ENCODE results near the gene ZNF473. TPM values are rescaled to one million over a fixed set of nuclear protein-coding genes. Genes with fewer than 3 reads are reported as not detected.

The ZNF473 gene
- total RNA-seq, 1 experiment from 2014 or later: 19.0 TPM

- Histone ChIP-seq H3K27me3 (ENCODE audit: insufficient read depth, low read length) (no peaks in the 10 kb centered on the region), H3K14ac (ENCODE audit: insufficient read depth, low read length) (no peak overlapping the region), H3K23ac (ENCODE audit: insufficient read length, low read depth, low read length) (no peak overlapping the region), H3K27ac (ENCODE audit: insufficient read length, low read depth, low read length) (no peak overlapping the region), H4K8ac (replicated peaks; ENCODE audit: insufficient read length, low read depth, low read length) (no peak overlapping the region), H3K4me1 (ENCODE audit: insufficient read depth, low read length) (no peaks in the 10 kb centered on the region), H3K9ac (ENCODE audit: extremely low read depth, insufficient read length, low read length) (no peak overlapping the region), H3K23me2 (ENCODE audit: insufficient read length, low read depth, low read length, poor library complexity, severe bottlenecking) (no peaks in the 10 kb centered on the region), H4K91ac (ENCODE audit: insufficient read length, low read depth, low read length) (no peak overlapping the region), H3K79me2 (ENCODE audit: insufficient read depth, low read length) (no peaks in the 10 kb centered on the region), H3K18ac (ENCODE audit: insufficient read length, low read depth, low read length) (no peak overlapping the region), H3K4me2 (ENCODE audit: insufficient read depth, insufficient read length, low read length) (no peak overlapping the region), H3K9me3 (ENCODE audit: control insufficient read depth, low read depth, low read length) (peaks cover 1% of the 10 kb centered on the region), H2BK5ac (ENCODE audit: insufficient read length, low read length) (no peak overlapping the region), H2BK15ac (ENCODE audit: low read depth, low read length) (no peak overlapping the region), H4K20me1 (ENCODE audit: control insufficient read depth, insufficient read depth, insufficient read length) (no peaks in the 10 kb centered on the region), H3K79me1 (ENCODE audit: insufficient read depth, low read depth, low read length, poor library complexity, severe bottlenecking) (peaks cover 3% of the 10 kb centered on the region), H4K5ac (ENCODE audit: insufficient read length, low read depth, low read length) (no peak overlapping the region), H3T11ph (ENCODE audit: low read length) (no peak overlapping the region), H3K4ac (ENCODE audit: low read depth, low read length) (no peak overlapping the region), H2BK20ac (ENCODE audit: low read depth, low read length, poor library complexity, severe bottlenecking) (no peak overlapping the region), H2AFZ (ENCODE audit: low read length) (no peak overlapping the region), H3K56ac (ENCODE audit: insufficient read length, low read depth, low read length) (no peak overlapping the region), H2BK12ac (ENCODE audit: insufficient read length, low read depth, low read length) (no peak overlapping the region), H2AK5ac (ENCODE audit: insufficient read length, low read length) (no peak overlapping the region), H2BK120ac (ENCODE audit: low read depth, low read length, poor library complexity, severe bottlenecking) (no peak overlapping the region)
- Mint-ChIP-seq H3K27me3 (ENCODE audit: low read depth) (no peaks in the 10 kb centered on the region), H3K4me3 (no peak overlapping the region), H3K36me3 (ENCODE audit: insufficient read depth in 1 of 3, low read depth in 3 of 3) (peaks cover 79 to 89% (median 82%) of the 10 kb centered on the region in 3 experiments), H3K9me3 (peaks cover 6 to 10% of the 10 kb centered on the region in 2 experiments; a peak in 4 of 5 replicates), H3K4me1 (no peaks in the 10 kb centered on the region), H3K27ac (no peak overlapping the region; a peak in 1 of 7 replicates)
- TF ChIP-seq CTCF (conservative IDR thresholded peaks at IDR 0.05): no peak
- no peak for DNase-seq
- WGBS (ENCODE audit: extremely low coverage, insufficient read length, low lambda C conversion rate): no CpG with 5 or more reads among the region's 3 CpGs
Observed at GRCh38 chr19:50036908-50037307, 11.1 kb downstream of the ZNF473 start.
